ENCODE measurements around the gene STK32B. TPM values are rescaled to one million over a fixed set of nuclear protein-coding genes. Genes with fewer than 3 reads are reported as not detected.

STK32B gene
- total and polyA plus RNA-seq, 3 donors from 2014 or later, result 17.5 to 29.7 (median 22.6) TPM

GRCh38 chr4:5340991-5341451, 289.7 kb downstream of the STK32B start:
- Histone ChIP-seq H3K4me3 (no peak overlapping the region), H3K27ac (no peak overlapping the region), H3K27me3 (no peaks in the 10 kb centered on the region), H3K4me1 (no peaks in the 10 kb centered on the region), H3K36me3 (ENCODE audit: low read depth, missing control alignments) (no peaks in the 10 kb centered on the region), H3K9me3 (no peaks in the 10 kb centered on the region)
- TF ChIP-seq POLR2A (IDR thresholded peaks at IDR 0.05) (no peak), CTCF (IDR thresholded peaks at IDR 0.05) (no peak)
- intact Hi-C loops (cut with DNase I; ENCODE audit: low total_unique reads), result no loop called here
- WGBS, 2 donors, result 52 to 60% methylated on average over 6 of the region's 6 CpGs
- no peak for DNase-seq

GRCh38 chr4:5341526-5341925, 290.2 kb downstream of the STK32B start:
- H3K4me1 ChIP-seq, result no peaks in the 10 kb centered on the region
- no peaks in the 10 kb centered on the region for H3K36me3 ChIP-seq (ENCODE audit: low read depth, missing control alignments)
- WGBS, 2 donors, result 70 to 74% methylated on average over 6 of the region's 6 CpGs
- no peaks in the 10 kb centered on the region for H3K9me3 ChIP-seq
- DNase-seq, result no peak
- intact Hi-C loops (cut with DNase I; ENCODE audit: low total_unique reads), result no loop called here
- H3K27me3 ChIP-seq, result no peaks in the 10 kb centered on the region
- H3K27ac ChIP-seq, result no peak overlapping the region
- no peak for TF ChIP-seq POLR2A (IDR thresholded peaks at IDR 0.05)
- no peak for TF ChIP-seq CTCF (IDR thresholded peaks at IDR 0.05)
- no peak overlapping the region for H3K4me3 ChIP-seq

- H3K4me1 ChIP-seq, result no peaks in the 10 kb centered on the region
- H3K27ac ChIP-seq, result no peak overlapping the region
- H3K36me3 ChIP-seq (ENCODE audit: low read depth, missing control alignments), result no peaks in the 10 kb centered on the region
- no peaks in the 10 kb centered on the region for H3K27me3 ChIP-seq
- no peaks in the 10 kb centered on the region for H3K9me3 ChIP-seq
- no peak for TF ChIP-seq POLR2A (IDR thresholded peaks at IDR 0.05)
- no peak for TF ChIP-seq CTCF (IDR thresholded peaks at IDR 0.05)
- no peak for DNase-seq
- H3K4me3 ChIP-seq, result no peak overlapping the region
- intact Hi-C loops (cut with DNase I; ENCODE audit: low total_unique reads), result no loop called here
Measured at GRCh38 chr4:5355846-5356245, 304.6 kb downstream of the STK32B start.

GRCh38 chr4:5357870-5358269, 306.6 kb downstream of the STK32B start:
- 47 to 55% methylated on average over 5 of the region's 5 CpGs for WGBS, 2 donors
- no peak for DNase-seq
- H3K36me3 ChIP-seq (ENCODE audit: low read depth, missing control alignments), result no peaks in the 10 kb centered on the region
- no peak overlapping the region for H3K27ac ChIP-seq
- no peaks in the 10 kb centered on the region for H3K4me1 ChIP-seq
- TF ChIP-seq CTCF (IDR thresholded peaks at IDR 0.05) (no peak), POLR2A (IDR thresholded peaks at IDR 0.05) (no peak)
- no peak overlapping the region for H3K4me3 ChIP-seq
- H3K27me3 ChIP-seq, result no peaks in the 10 kb centered on the region
- intact Hi-C loops (cut with DNase I; ENCODE audit: low total_unique reads), result no loop called here
- no peaks in the 10 kb centered on the region for H3K9me3 ChIP-seq

GRCh38 chr4:5361968-5362367, 310.7 kb downstream of the STK32B start:
- no peaks in the 10 kb centered on the region for H3K27me3 ChIP-seq
- no peak overlapping the region for H3K27ac ChIP-seq
- DNase-seq, result no peak
- TF ChIP-seq CTCF (IDR thresholded peaks at IDR 0.05) (no peak), POLR2A (IDR thresholded peaks at IDR 0.05) (no peak)
- WGBS, 2 donors, result 59% methylated on average over 5 of the region's 5 CpGs
- H3K4me3 ChIP-seq, result no peak overlapping the region
- no peaks in the 10 kb centered on the region for H3K4me1 ChIP-seq
- intact Hi-C loops (cut with DNase I; ENCODE audit: low total_unique reads), result no loop called here
- H3K36me3 ChIP-seq (ENCODE audit: low read depth, missing control alignments), result no peaks in the 10 kb centered on the region
- no peaks in the 10 kb centered on the region for H3K9me3 ChIP-seq
